ENCODE data around the gene RPS10.
"Not testable (repeated sequence)": the region's sequence is repeated elsewhere in the genome, so short reads cannot be mapped to it uniquely, and the experiment has no call there.

The RPS10 gene

DNA sequence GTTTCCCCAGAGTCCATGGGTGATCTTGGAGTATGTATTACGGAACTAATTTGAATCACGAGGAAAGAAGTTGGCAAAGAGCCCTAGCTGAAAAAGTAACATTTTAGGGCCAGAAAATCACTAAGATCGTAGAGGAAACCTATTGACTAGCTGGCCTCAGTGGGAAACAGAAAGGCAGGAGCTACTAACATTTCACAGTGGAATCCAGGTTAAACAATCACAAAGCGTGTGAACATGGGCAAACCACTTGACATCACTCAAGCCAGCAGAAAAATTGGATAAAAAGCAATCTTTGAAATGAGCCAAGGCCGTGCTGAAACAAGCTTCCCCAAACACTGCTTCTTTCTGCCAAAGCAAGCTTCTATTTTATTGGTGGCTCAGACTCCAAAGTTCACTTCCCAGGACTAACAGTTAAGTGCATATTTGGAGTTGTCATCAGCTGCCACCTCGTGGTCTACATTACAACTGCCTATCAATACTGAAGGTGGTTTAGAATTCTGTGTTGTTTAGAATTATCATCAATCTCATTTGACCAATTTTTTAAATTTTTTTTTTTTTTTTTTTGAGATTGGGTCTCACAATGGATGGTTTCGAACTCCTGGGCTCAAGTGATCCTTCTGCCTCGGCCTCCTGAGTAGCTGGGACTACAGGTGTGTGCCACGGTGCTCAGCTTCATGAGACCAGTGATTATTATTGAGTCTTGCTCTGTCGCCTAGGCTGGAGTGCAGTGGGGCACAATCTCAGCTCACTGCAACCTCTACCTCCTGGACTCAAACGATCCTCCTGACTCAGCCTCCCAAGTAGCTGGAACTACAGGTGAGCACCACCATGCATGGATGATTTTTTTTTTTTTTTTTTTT is 10.6 kb downstream of the RPS10 start:
- peaks cover 19% of the 10 kb centered on the region for H3K4me1 ChIP-seq (ENCODE audit: control insufficient read depth, insufficient read depth, low read length)
- H3K27me3 ChIP-seq (ENCODE audit: control insufficient read depth, insufficient read depth, low read length) = no peaks in the 10 kb centered on the region
- no peaks in the 10 kb centered on the region for H3K9me3 ChIP-seq (ENCODE audit: control insufficient read depth, low read length)
- H3K4me3 ChIP-seq (ENCODE audit: low read length) = no peak overlapping the region
- peaks cover 17% of the 10 kb centered on the region for H3K36me3 ChIP-seq (ENCODE audit: control insufficient read depth, insufficient read depth, low read length)
- no peak overlapping the region for H3K9ac ChIP-seq (ENCODE audit: low read length)

DNA sequence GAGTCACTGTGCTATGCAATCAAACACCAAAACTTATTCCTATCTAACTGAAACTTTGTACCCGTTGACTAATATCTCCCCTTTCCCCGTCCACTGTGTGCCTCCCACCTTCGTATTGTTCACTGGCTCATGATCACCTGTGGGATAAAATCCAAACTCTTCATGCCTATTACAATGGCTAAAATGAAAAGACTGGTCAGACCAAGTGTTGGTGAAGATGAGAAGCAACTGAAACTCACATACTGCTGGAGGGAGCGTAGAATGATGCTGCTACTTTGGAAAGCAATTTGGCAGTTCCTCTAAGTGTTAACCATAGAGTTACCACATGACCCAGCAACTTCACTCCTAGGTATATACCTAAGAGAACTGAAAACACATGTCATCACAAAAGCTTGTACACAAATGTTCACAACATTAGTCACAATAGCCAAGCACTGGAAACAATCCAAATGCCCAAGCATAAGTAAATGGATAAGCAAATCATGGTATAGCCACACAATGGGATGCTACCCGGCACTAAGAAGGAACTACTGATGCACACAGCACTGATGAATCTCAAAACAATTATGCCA is 13.1 kb downstream of the RPS10 start:
- Histone ChIP-seq H3K9me3 (ENCODE audit: control insufficient read depth, low read length) (no peaks in the 10 kb centered on the region), H3K4me3 (ENCODE audit: low read length) (no peak overlapping the region), H3K27me3 (ENCODE audit: control insufficient read depth, insufficient read depth, low read length) (no peaks in the 10 kb centered on the region), H3K36me3 (ENCODE audit: control insufficient read depth, insufficient read depth, low read length) (peaks cover 7% of the 10 kb centered on the region), H3K4me1 (ENCODE audit: control insufficient read depth, insufficient read depth, low read length) (peaks cover 19% of the 10 kb centered on the region), H3K9ac (ENCODE audit: low read length) (no peak overlapping the region)

DNA sequence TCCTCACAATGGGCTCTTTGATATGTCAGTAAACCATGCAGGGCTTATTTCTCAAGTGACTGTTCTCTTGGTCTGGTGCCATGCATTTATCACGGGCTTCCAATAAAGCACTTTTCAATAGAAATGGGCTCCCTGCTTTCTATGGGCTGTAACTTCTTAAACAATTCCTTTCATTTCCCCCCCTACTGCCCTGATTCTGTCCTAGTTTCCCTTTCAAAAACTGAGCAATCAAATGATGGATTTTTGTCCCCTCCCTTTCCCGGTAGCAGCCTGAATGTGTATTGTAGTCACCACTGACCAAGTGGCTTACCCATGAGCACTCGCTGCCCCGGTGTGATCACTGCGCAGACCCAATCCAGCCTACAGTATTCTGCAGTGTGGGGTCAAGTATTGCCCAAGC is 13.9 kb downstream of the RPS10 start:
- no peaks in the 10 kb centered on the region for H3K9me3 ChIP-seq (ENCODE audit: control insufficient read depth, low read length)
- no peaks in the 10 kb centered on the region for H3K27me3 ChIP-seq (ENCODE audit: control insufficient read depth, insufficient read depth, low read length)
- peaks cover 19% of the 10 kb centered on the region for H3K4me1 ChIP-seq (ENCODE audit: control insufficient read depth, insufficient read depth, low read length)
- H3K36me3 ChIP-seq (ENCODE audit: control insufficient read depth, insufficient read depth, low read length) = no peaks in the 10 kb centered on the region
- no peak overlapping the region for H3K9ac ChIP-seq (ENCODE audit: low read length)
- no peak overlapping the region for H3K4me3 ChIP-seq (ENCODE audit: low read length)

DNA sequence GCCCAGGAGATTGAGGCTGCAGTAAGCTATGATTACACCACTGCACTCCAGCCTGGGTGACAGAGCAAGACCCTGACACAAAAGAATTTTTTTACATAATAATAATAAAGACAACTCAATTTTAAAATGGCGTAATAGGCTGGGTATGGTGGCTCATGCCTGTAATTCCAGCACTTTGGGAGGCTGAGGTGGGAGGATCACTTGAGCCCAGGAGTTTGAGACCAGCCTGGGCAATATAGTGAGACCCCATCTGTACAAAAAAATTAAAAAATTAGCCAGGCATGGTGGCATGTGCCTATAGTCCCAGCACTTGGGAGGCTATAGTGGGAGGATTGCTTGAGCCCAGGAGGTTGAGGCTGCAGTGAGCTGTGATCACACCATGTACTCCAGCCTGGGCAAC is 18.0 kb downstream of the RPS10 start:
- not testable (repeated sequence) for H3K4me3 ChIP-seq (ENCODE audit: low read length); H3K36me3 ChIP-seq (ENCODE audit: control insufficient read depth, insufficient read depth, low read length); H3K9me3 ChIP-seq (ENCODE audit: control insufficient read depth, low read length); H3K4me1 ChIP-seq (ENCODE audit: control insufficient read depth, insufficient read depth, low read length); H3K9ac ChIP-seq (ENCODE audit: low read length); H3K27me3 ChIP-seq (ENCODE audit: control insufficient read depth, insufficient read depth, low read length)

DNA sequence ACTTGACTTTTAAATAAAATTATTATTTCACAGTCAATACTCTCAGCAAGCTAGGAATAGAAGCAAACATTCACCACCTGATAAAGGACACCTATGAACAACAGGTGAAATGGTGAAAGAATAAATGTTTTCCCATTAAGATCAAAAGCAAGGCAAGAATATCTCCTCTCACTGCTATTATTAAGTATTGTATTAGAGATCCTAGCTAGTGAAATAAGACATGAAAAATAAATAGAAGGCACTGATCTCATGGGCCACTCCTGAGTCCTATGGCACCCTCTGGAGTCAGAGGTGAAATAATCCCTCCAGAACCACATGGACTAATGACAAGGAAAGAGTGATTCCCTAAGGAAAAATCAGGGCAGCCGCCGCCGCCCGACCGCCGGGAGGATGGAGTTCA is 29.4 kb downstream of the RPS10 start:
- H3K4me3 ChIP-seq (ENCODE audit: low read length) = no peak overlapping the region
- no peaks in the 10 kb centered on the region for H3K36me3 ChIP-seq (ENCODE audit: control insufficient read depth, insufficient read depth, low read length)
- H3K27me3 ChIP-seq (ENCODE audit: control insufficient read depth, insufficient read depth, low read length) = no peaks in the 10 kb centered on the region
- no peaks in the 10 kb centered on the region for H3K9me3 ChIP-seq (ENCODE audit: control insufficient read depth, low read length)
- H3K9ac ChIP-seq (ENCODE audit: low read length) = no peak overlapping the region
- no peaks in the 10 kb centered on the region for H3K4me1 ChIP-seq (ENCODE audit: control insufficient read depth, insufficient read depth, low read length)

DNA sequence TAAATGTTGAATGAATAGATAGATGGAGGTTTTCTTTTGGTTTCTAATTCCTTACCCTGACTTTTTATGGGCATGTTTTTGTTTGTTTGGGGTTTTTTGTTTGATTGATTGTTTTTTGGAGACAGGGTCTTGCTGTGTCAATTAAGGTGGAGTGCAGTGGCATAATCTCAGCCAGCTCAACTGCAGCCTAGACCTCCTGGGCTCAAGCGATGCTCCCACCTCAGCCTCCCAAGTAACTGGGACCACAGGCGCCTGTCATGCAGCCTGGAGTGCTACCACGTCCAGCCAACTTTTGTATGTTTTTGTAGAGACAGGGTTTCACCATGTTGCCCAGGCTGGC is 31.9 kb downstream of the RPS10 start:
- H3K9ac ChIP-seq (ENCODE audit: low read length) = no peak overlapping the region
- H3K36me3 ChIP-seq (ENCODE audit: control insufficient read depth, insufficient read depth, low read length) = no peaks in the 10 kb centered on the region
- H3K9me3 ChIP-seq (ENCODE audit: control insufficient read depth, low read length) = no peaks in the 10 kb centered on the region
- H3K27me3 ChIP-seq (ENCODE audit: control insufficient read depth, insufficient read depth, low read length) = no peaks in the 10 kb centered on the region
- no peaks in the 10 kb centered on the region for H3K4me1 ChIP-seq (ENCODE audit: control insufficient read depth, insufficient read depth, low read length)
- no peak overlapping the region for H3K4me3 ChIP-seq (ENCODE audit: low read length)

DNA sequence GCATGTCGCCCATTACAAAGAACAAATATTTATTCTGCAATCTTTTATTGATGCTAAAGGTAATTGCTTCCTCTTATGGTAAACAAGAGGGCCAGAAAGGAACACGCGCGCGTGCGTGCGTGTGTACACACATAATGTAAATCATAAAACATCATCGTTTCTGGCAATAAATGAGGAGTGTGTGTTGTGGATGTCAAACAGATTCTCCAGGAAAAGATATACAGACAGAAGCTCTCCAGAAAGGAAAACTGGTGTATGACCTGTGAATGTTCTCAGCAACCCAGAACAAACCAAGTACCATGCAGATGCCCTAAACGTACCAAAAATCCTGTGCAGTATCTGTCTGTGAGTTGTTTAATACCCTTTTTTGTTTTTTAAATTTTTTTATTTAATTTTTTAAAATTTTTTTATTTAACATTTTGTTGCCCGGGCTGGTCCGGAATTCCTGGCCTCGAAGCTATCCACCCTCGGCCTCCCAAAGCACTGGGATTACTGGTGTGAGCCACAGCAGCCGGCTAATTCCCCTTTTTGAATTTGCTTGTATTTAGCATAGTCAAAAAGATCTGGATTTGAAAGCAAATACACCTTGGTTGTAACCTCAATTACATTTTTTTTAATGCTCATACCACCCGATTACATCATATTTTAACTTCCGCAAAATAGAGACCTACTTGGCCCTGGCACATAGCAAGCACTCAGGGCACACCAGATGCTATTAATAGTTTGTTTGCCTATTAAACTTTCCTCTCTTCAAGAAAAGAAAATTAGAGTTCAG is 32.5 kb downstream of the RPS10 start:
- Histone ChIP-seq H3K9ac (ENCODE audit: low read length) (peak overlapping the region; percentile 61), H3K27me3 (ENCODE audit: control insufficient read depth, insufficient read depth, low read length) (no peaks in the 10 kb centered on the region), H3K36me3 (ENCODE audit: control insufficient read depth, insufficient read depth, low read length) (no peaks in the 10 kb centered on the region), H3K4me1 (ENCODE audit: control insufficient read depth, insufficient read depth, low read length) (no peaks in the 10 kb centered on the region), H3K4me3 (ENCODE audit: low read length) (peak overlapping the region; percentile 38), H3K9me3 (ENCODE audit: control insufficient read depth, low read length) (no peaks in the 10 kb centered on the region)

DNA sequence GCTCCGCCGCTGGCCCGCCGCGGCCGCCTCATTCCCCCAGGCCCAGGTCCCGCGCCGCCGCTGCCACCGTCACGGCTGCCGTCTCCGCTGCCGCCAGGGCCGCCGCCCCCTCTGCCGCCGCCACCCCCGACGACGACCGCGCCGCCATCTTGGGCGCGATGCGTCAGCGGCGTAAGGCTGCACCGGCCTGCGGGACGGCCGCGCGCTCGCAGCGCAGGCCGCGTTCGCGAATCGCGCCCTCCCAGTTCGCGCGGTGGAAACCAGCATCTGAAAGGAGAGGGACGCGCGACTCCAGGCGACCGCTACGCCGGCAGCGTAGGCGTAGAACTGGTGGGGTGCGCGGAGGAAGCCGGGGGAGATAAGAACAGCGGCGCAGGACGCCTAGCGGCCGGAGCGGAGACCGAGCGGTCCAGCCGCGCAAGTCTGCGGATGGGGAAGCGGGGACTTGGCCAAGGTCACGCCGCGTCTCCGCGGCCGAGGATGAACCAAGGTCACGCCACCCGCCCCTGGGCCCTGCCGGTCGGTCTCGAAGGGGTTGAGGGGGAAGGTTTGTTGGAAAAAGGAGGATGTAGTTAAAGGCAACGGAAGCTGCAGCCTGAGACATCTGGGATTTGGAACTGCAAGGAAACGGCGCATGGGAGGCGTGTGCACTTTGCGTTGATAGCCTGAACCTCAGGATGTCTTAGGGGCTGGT is 33.2 kb downstream of the RPS10 start, which contains the start of gene NUDT3:
Gene NUDT3 (minus strand): TSS at position 173 of the 694 bp plus-strand sequence. CDS start 307 bp downstream, outside the sequence.
- peak within 1 kb of the TSS; percentile 81 for H3K9ac ChIP-seq (ENCODE audit: low read length)
- no peaks in the 10 kb centered on the region for H3K9me3 ChIP-seq (ENCODE audit: control insufficient read depth, low read length)
- H3K27me3 ChIP-seq (ENCODE audit: control insufficient read depth, insufficient read depth, low read length) = no peaks in the 10 kb centered on the region
- no peaks in the 10 kb centered on the region for H3K4me1 ChIP-seq (ENCODE audit: control insufficient read depth, insufficient read depth, low read length)
- H3K36me3 ChIP-seq (ENCODE audit: control insufficient read depth, insufficient read depth, low read length) = no peaks in the 10 kb centered on the region
- peak within 1 kb of the TSS; percentile 38 for H3K4me3 ChIP-seq (ENCODE audit: low read length)

DNA sequence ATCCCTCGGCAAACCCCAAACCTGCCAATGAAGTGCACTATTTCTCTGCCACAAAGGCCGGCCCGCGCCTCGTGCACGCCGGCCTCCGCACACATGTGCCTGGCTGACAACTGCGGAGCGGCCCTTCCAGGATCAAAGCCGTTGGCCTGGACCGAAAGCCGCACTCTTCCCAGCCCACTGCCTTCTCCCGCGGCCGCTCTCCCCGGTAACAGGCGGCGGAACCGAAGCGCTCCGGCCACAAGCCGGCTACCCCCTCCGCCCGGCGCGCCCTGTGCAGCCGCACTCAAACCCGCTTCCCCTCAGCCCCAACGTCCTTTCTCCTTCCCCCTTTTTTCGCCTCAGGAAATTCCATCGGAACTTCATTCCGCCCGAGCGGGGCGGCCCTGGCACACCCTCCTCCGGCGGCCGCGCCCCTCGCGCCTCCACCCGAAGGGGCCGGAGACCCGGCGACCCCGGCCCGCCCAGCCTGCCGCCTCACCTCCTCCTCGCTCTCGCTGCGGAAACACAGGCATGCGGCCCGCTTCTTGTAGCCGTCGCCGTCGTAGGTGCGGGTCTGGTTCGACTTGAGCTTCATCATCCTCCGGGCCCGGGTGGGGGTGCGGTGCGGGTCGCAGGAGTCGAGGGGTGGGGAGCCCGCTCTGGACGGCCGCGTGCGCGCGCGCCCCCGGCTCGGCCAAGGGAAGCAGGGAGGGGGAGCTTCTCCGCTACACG is 33.9 kb downstream of the RPS10 start:
- H3K4me3 ChIP-seq (ENCODE audit: low read length) = peak overlapping the region; percentile 38
- no peaks in the 10 kb centered on the region for H3K9me3 ChIP-seq (ENCODE audit: control insufficient read depth, low read length)
- no peaks in the 10 kb centered on the region for H3K27me3 ChIP-seq (ENCODE audit: control insufficient read depth, insufficient read depth, low read length)
- H3K9ac ChIP-seq (ENCODE audit: low read length) = peak overlapping the region; percentile 81
- no peaks in the 10 kb centered on the region for H3K4me1 ChIP-seq (ENCODE audit: control insufficient read depth, insufficient read depth, low read length)
- H3K36me3 ChIP-seq (ENCODE audit: control insufficient read depth, insufficient read depth, low read length) = no peaks in the 10 kb centered on the region

DNA sequence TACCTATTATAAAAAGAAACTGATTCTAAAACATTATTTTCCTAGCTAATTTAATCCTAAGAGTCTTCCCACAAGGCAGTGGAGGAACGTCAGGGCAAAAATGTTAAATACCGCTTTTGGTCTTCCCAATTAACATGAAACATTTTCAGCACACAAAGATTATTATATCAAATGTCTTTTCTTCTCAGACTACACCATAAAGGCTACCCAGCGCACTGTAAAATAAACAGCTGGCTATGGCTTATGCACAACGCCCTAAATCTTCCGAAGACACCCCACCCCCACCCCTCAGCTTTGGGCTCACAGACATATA is 34.4 kb downstream of the RPS10 start:
- H3K4me1 ChIP-seq (ENCODE audit: control insufficient read depth, insufficient read depth, low read length) = peaks cover 2% of the 10 kb centered on the region
- peak overlapping the region; percentile 81 for H3K9ac ChIP-seq (ENCODE audit: low read length)
- no peaks in the 10 kb centered on the region for H3K27me3 ChIP-seq (ENCODE audit: control insufficient read depth, insufficient read depth, low read length)
- H3K4me3 ChIP-seq (ENCODE audit: low read length) = peak overlapping the region; percentile 38
- H3K9me3 ChIP-seq (ENCODE audit: control insufficient read depth, low read length) = no peaks in the 10 kb centered on the region
- H3K36me3 ChIP-seq (ENCODE audit: control insufficient read depth, insufficient read depth, low read length) = no peaks in the 10 kb centered on the region

DNA sequence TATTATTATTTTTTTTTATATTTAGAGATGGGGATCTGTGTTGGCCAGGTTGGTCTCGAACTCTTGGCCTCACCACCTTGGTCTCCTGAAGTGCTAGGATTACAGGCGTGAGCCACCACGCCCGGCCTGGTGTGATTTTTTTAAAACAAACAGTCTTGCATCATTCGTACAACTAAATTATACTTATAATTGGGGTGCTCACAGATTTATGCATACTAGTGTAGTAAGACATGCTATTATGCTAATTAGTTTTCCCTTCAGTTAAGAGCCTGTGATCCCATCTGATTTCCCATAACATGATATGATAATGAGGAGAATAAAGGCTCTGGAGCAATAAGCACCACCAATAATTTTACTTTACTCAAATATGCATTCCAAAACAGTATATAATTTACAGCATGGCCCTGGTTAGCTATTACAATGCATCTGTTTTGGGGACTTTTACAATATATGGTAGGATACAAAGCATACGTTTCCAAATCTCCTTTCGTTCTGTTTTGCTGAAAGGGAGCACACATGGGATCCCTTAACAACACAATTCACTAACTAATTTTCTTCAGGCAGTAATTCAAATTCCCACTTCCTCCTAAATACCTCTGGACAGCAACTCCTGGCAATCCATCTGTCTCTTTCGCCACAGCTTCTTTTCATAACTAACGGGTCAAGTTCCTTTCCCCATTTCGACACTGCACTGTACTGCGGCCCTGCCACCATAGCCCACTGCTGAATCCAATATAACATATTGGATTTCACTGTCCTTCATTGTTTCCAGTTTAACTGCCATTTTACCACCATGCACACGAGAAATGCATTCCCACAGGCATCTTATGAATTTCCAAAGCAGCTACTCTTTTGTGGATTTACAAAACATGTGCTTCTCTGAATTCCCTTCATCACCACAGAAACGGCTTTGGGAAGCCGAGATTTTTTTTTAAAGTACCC is 35.1 kb downstream of the RPS10 start:
- H3K36me3 ChIP-seq (ENCODE audit: control insufficient read depth, insufficient read depth, low read length) = no peaks in the 10 kb centered on the region
- no peaks in the 10 kb centered on the region for H3K27me3 ChIP-seq (ENCODE audit: control insufficient read depth, insufficient read depth, low read length)
- no peaks in the 10 kb centered on the region for H3K9me3 ChIP-seq (ENCODE audit: control insufficient read depth, low read length)
- peak overlapping the region; percentile 38 for H3K4me3 ChIP-seq (ENCODE audit: low read length)
- peaks cover 9% of the 10 kb centered on the region for H3K4me1 ChIP-seq (ENCODE audit: control insufficient read depth, insufficient read depth, low read length)
- peak overlapping the region; percentile 81 for H3K9ac ChIP-seq (ENCODE audit: low read length)
